Sigmoid colon (tissue), 3 donors: ENCODE measurements around the gene EHD4.

Experiments
- POLR2A ChIP-seq, 2 donors: fragments of 450-650 bp; IDR thresholded peaks; one replicate each; pipeline ENCODE4 v1.6.1; 2016; ENCODE audit warnings: antibody characterized with exemption in 2 of 2, mild to moderate bottlenecking in 2 of 2, moderate library complexity in 2 of 2
- TF ChIP-seq, protein P1 (sequence below), 4 experiments: fragments of 450-650 bp in 3 of 4; fragments of 200-600 bp in 1 of 4; IDR thresholded peaks; one replicate each; pipeline ENCODE4 v1.5.1; 2016 to 2019; ENCODE audit warnings: antibody characterized with exemption in 4 of 4, mild to moderate bottlenecking in 3 of 4, moderate library complexity in 2 of 4

DNA sequence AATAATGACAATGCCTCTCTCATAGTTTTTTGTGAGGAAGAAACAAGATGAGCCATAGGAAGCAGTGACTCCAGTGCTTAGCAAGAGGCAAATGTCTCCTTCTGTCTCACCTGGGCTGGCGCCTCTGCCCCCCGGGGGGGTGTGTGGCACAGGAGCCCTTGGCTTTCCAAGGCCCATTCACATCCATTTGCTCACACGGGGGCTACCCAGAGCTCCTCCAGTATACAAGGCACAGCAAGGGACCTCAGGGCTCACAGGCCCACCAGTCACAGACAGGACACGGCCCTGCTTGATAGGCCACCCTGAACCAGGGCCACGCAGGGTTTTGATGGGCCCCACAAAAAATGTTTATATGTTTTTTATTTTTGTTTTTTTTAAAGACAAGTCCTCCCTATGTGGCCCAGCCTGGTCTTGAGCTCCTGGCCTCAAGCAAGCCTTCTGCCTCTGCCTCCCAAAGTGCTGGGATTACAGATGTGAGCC is 21.9 kb upstream of the EHD4 start:
- no peak for TF ChIP-seq POLR2A (IDR thresholded peaks at IDR 0.05)
- TF ChIP-seq, protein P1, sequence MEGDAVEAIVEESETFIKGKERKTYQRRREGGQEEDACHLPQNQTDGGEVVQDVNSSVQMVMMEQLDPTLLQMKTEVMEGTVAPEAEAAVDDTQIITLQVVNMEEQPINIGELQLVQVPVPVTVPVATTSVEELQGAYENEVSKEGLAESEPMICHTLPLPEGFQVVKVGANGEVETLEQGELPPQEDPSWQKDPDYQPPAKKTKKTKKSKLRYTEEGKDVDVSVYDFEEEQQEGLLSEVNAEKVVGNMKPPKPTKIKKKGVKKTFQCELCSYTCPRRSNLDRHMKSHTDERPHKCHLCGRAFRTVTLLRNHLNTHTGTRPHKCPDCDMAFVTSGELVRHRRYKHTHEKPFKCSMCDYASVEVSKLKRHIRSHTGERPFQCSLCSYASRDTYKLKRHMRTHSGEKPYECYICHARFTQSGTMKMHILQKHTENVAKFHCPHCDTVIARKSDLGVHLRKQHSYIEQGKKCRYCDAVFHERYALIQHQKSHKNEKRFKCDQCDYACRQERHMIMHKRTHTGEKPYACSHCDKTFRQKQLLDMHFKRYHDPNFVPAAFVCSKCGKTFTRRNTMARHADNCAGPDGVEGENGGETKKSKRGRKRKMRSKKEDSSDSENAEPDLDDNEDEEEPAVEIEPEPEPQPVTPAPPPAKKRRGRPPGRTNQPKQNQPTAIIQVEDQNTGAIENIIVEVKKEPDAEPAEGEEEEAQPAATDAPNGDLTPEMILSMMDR (IDR thresholded peaks at IDR 0.05), result no peak
